NCI-H510A treated with DMSO at 0.1 percent for 48 hours (cell line): Measurements from ENCODE around the gene PEX11B.

Source experiments
- DNase-seq: peaks from one replicate; lab custom pipeline; 2025; lab: John Stamatoyannopoulos, UW

The PEX11B gene

GRCh38 chr1:145918144-145918991, at the start of gene PEX11B:
TSS of gene PEX11B (minus strand) at chr1:145918717. CDS start at chr1:145918688, 29 bp downstream.
- DNase-seq = peak; percentile 85

DNA sequence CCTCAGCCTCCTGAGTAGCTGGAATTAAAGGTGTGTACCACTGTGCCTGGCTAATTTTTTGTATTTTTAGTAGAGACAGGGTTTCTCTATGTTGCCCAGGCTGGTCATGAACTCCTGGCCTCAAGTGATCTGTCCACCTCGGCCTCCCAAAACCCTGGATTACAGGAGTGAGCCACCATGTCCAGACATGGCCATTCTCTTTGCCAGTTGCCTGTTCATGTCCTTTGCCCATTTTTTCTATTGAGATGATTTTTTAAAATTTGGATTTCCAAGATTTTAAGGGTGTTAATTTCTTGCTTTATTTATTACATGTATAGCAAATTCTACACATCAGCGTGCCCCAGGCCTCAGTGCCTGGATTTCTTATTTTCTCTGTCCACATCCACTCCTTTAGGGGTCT, 48.8 kb upstream of the PEX11B start:
- DNase-seq = no peak

- no peak for DNase-seq
Measured at GRCh38 chr1:145965119-145965744, 46.7 kb upstream of the PEX11B start.

DNA sequence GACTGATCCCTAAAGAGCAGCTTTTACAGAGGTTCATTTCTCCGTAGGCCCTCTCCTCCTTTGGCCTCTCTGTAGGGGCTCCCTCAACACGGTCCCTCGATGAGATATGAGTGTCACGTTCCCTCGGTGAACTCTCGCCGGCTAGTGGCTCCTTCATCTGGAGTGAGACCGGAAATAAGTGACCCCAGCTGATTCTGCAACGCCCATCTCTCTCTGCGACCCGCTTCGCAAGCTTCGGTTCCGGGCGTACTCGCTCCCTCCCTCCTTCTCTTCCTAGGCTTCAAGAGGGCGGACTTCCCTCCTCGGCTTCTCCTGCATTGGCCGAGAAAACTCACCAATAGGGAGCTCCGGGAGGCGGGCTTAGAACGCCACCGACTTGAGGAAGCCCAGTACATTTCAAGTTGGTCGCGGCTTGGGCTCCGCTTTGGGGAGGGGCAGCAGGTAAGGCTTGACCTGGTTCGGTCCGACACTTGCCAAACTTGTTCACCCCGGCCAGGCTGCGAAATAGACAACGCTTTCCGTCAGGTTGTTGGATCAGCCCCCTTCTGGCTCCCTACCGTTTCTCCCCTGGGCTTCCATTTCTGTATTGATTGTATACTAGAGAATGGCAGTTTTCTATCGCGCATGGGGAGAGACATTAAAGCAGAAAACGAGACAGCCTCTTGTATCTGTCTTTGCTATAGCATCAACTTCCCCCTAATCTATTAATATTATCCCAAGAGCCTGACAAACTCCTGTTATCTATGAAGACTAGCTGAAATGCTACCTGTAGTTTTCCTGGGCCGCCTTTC, 46.0 kb upstream of the PEX11B start, which contains the start of the genes ANKRD34A and POLR3GL:
Gene ANKRD34A (minus strand): TSS at position 248 of the 791 bp plus-strand sequence. CDS start 2,816 bp downstream, outside the sequence.
Gene POLR3GL (plus strand): TSS at position 363 of the 791 bp plus-strand sequence. CDS start 10,176 bp downstream, outside the sequence.
- DNase-seq = peak; percentile 91

GRCh38 chr1:145963265-145964019, 44.9 kb upstream of the PEX11B start:
- DNase-seq = peak; percentile 33

DNA sequence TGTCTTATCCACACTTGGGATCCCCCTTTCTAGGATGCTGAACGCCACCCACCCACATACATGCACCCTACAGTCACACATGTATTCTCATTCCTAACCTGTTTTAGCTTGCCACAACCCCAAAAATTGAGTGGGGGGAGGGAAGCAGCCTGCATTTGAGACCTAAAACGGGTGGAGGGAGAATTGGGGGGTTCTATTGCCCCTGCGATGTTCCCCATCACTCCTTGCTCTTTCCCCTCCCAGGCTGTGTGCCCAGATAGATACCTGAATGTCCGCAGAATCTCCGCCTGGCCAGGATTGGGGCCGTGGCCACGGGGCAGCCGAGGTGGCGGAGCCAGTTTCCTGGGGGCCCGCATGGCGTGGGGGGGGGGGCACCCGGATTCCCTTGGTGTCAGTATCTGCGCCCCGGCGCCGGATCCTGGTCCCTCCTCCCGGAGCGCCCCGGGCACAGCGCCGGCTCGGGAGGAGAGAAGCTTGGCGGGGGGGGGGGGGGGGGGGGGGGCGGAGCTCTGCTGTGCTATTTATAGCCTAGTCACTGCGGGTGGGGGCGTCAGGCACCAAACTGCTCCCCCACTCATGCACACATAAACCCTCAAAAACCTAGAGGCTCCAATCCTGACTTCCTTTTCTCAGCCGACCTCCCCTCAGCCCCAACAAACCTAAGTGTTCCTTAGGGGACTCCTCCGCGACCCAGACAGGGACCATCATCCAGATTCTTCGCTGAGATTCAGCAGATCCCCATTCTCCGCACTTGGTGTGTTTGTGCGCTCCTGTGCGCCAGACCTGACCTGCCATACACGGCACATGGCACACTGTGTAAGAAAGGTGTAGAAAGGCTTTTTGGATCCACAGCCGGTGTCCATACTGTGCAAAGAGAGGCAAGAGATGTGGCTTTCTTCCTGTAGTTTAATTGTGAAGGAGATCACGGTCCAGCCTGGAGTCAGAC, 43.9 kb upstream of the PEX11B start:
- no peak for DNase-seq

- DNase-seq = no peak
Measured at GRCh38 chr1:145961425-145962156, 43.1 kb upstream of the PEX11B start.

GRCh38 chr1:145961109-145961424, 42.5 kb upstream of the PEX11B start:
- no peak for DNase-seq

GRCh38 chr1:145960468-145961108, 42.1 kb upstream of the PEX11B start:
- peak; percentile 88 for DNase-seq

DNA sequence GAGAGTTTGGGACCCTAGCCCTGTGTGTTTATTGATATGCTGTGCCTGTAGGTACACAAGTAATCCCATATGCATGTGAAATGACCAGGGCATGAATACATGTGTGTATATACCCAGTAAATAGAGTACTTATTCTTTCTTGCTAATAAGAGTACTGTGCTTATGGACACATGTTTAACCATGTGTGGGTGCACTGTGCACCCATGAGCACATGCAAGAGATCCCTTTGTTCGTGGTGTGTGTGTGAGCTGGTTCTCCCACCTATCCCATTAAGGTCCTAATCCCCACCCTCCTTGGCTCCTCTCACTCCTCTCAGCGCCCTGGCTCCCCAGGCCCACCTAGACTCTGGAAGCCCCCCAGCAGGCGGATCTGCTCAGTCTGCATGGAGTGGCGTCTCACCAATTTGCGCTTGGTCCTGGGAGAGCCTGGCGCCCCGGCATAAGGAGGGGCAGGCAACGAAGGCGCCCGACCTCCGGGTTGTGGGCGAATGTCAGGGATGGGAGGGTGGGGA, 41.5 kb upstream of the PEX11B start:
- no peak for DNase-seq

GRCh38 chr1:145959333-145959732, 40.8 kb upstream of the PEX11B start:
- no peak for DNase-seq

GRCh38 chr1:145958734-145959133, 40.2 kb upstream of the PEX11B start:
- no peak for DNase-seq

- peak; percentile 91 for DNase-seq
Measured at GRCh38 chr1:145957443-145958319, 39.2 kb upstream of the PEX11B start, which contains the start of gene LIX1L. TSS of gene LIX1L (minus strand) at chr1:145958017. CDS start at chr1:145957927, 90 bp downstream.

DNA sequence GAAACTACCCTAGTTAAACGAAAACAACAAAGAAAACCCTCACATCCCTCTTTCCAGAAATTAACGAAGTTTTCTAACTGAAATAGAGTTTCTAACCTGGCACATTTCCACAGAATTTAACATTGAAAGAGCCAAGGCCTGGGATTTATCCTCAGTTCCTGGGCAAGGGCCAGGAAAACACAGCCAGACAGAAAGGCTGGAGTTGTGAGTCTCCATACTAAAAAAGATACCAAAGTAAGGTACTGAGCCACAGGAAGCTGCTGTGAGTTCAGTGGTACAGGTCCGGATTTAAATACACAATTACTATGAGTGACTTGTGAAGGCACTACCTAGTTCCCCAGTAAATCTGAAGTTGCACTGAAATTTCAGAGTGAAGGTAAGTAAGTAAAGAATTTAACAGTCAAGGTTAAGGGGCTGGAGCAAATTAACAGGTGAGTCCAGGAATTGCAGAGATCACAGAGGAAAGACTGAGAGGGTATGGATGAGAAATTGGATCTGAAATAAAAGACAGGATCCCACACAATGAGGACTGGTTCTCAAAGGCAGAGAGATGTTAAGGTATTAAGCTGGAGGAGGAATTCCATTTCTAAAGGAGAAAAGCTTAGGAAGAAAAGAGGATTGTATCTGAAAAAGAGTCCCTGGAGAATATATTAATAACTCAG, 38.4 kb upstream of the PEX11B start:
- DNase-seq = peak; percentile 9

DNA sequence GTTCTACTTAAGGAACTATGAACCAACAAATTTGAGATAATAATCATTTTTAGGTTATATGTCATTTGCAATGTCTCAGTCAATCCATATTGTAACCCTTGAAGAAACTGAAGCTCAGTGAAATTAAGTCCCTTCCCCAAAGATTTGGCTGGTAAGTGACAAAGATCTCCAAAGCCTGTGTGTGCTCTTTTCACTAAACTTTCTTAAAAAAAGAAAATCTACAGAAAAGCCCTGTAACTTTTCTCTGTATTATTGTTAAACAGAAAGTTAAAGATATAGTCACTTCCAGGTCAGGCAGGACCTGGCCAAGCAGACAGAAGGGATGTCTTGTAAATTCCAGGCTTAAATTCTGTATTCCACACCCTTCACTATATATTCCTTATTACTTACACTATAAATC, 37.8 kb upstream of the PEX11B start:
- no peak for DNase-seq

DNA sequence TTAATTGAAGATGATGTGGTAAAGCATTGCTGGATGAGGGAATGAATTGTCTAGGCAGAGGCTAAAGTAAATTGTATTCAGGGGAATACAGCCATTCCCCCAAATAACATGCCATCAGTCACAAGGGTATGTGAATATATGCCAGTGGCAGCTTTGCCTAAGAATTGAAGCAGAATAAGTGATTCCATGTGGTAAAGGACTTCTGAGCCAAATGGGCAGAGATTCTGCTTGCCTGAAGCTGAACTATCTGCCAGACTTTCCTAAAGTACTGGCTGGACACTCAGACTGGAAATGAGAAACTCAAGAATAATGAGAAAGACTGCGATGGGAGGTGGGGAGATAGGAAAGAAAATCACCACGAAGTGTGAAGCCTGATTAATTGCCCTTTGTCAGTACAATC, 36.9 kb upstream of the PEX11B start:
- no peak for DNase-seq

DNA sequence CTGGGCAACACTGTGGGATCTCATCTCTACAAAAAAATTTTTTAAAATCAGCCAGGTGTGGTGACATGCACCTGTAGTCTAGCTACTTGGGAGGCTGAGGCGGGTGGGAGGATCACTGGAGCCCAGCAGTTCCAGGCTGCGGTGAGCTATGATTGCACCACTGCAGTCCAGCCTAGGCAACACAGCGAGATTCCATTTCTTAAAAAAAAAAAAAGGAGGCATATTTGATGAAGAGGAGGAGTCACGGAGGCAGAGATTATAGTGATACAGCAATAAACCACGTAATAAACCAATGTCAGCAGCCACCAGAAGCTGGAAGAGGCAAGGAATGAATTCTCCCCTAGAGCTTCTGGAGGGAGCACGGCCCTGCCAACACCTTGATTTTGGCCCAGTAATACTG, 35.3 kb upstream of the PEX11B start:
- no peak for DNase-seq
